ENCODE measurements around the gene NBEA. TPM values are rescaled to one million over a fixed set of nuclear protein-coding genes. Genes with fewer than 3 reads are reported as not detected.

Gene NBEA
- total RNA-seq, 1 experiment from 2014 or later = 0.75 TPM

DNA sequence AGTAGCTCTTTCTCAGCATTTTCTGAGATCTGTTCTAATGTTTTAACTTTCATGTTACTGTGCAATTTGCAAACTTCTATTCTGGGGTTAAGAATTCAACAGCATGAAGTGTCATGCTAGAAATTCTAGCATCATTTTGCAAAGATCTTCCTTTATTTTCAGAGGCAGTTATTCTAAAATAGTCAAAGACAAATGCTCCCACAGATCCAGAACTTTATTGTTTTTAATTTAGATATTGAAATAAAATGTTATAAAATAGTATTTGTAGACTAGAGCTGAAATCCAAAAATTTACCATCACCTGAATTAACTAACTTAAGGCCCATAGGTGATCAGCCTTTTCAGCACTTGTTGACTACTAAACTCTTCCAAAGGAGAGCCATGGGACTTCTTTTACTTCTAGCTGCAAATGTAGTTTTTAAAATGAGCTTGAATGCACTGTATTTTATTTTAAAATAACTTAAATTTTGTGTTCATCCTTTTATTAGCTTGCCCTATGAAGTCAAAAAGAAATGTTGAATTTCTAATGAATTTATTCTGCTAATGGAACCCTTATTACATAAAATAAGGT lies 531.2 kb downstream of the NBEA start:
- DNase-seq (ENCODE audit: low read depth) = no peak

GRCh38 chr13:35473802-35474201 lies 531.7 kb downstream of the NBEA start:
- no peak for DNase-seq (ENCODE audit: low read depth)

DNA sequence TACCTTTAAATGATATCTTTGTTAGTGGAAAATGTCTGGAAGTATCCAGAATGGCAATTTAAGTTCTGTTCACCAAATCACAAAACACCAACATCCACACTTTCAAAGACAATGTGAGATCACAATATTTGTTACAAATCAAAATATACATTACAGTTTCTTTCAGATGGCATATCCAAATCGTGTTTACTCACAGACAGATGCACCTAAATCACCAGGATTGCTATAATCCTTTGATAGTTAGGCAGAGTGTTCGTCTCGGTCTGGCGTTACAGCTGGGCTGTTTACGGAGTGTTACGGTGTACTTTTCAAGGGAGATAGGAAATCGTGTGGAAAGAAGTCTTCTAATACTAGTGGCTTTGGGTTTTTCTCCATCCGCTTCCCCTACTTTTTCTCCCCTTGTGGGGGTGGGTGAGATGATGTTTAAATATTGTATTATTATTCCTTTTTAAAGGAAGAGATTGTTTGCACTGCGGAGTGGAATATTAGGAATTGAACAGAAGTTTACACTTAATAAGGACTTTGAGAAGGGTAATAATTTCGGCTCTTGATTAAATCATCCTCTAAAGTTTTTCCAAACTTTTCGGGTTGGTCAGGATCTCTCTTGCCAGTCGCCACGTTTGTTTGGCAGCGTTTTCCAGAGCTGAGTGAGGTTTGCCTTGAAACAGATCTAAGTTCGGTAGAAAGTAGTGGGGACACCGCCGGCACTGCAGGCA lies 532.6 kb downstream of the NBEA start:
- no peak for DNase-seq (ENCODE audit: low read depth)

DNA sequence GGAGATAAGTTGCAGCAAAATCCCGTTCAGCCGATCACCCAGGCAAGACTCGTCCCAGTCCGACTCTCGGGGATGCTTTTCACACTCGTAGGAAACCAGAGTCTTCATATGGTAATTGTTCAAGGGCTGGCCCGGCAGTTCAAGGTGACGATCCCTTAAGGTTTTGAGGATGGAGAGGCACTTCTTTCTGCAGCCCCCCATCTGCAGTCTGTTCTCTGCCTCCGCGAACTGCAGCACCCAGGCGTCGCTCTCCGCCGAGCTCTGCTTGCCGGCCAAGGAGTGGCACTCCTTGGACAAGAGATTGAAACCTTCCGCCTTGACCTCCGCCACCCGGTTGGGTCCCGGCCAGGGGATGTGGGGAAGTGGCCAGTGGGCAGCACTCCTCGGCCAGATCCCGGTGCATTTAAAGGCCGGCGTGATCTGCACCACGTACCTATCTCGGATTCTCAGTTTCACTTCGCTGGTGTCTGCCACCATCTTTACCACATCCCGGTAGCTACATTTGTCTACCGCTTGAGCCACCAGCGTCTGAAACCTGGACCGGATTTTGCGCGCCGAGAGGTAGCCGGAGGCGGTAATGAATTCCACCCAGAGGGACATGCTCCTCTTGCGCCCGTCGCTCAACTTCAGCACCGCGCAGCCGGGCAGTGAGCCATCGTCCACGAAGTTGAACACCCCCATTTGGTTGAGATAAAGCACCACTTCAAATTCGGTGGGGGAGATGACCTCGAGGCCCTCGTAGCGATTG lies 533.3 kb downstream of the NBEA start:
- DNase-seq (ENCODE audit: low read depth) = peak; percentile 19

GRCh38 chr13:35475960-35476943 lies 534.2 kb downstream of the NBEA start, which contains the start of gene MAB21L1:
TSS of gene MAB21L1 (minus strand) at chr13:35476689. CDS start at chr13:35476138, 551 bp downstream.
- DNase-seq (ENCODE audit: low read depth) = peak; percentile 19

DNA sequence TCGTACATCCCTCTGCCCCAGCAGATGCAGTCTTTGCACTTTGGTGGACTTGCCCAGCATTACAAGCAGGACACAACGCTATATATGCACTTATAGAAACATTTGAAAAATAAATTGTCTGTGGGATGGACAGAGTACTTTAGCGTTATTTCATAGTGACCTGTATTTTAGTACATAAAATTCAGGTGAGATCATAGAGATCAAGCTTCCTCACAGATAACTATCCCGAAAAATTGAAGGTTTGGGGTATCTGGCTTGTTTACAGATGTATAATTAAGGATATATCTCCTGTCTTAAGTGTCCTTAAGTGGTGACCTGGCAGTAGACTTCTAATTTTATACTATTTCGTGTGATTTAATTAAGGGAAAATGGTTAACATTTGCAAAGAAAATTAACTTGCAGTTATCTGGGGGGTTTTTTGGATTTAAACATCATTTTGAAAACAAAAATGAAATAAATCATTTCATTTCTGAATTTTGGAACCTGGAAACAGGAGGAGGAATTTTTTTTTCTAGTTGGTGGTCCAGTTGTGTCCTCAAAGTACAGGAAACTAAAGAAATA lies 535.4 kb downstream of the NBEA start:
- no peak for DNase-seq (ENCODE audit: low read depth)

DNA sequence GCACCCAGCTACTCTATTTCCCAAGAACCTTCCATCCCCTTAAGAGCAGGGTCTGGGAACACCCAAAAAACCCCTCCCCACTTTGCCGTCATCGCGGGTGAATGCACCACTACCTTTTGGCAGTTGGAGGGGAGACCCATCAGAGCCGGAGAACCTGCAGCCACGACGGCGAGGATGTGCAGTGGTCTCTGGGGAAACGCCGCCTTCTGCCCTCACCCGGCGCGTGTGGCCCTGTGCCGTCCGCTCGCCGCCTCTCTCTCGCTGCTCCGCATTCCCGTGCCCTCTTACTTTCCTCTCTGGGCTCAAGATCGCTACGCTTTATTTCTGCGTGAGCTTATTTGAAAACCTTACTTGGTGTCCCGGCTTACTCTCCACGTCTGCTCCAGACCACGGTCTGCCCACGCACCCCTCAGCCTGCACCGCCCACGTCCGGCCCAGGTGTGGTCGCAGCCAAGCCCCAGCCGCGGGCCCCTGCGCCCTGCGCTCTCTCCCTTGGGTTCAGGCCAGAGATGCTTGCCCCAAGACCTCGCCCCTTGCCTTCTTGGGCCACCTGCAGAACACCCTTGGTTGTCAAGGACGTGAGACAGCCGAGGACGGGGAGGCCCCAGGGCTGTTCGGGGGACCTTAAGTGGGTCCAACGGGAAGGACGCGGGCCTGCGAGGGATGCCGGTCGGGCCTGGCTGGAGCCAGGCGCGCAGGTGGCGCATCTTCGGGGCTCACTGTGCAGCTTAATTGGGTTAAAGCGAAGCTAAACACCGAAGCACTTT lies 536.4 kb downstream of the NBEA start:
- DNase-seq (ENCODE audit: low read depth) = no peak

DNA sequence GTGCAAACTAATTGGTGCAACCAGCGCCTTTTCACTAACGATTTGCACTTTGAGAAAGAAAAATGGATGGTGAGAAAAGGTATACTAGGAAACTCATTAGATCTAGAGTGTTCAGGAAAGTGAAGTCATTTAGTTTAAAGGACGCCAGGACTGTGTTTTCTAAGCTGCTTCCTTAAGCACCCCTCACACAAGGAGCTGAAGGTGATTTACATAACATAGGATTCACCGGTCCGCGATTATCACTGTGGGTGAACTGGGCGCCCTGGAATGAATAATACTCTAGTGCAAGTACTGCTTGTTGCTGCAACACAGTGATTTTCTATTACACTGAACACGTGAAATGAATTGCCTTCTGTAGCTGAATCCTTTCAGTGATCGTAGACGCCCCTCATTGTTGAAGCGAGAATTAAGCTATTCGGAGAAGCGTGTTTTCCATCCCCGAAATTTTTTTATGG lies 537.0 kb downstream of the NBEA start:
- no peak for DNase-seq (ENCODE audit: low read depth)

- no peak for DNase-seq (ENCODE audit: low read depth)
Observed at GRCh38 chr13:35479706-35480105, 537.6 kb downstream of the NBEA start.

GRCh38 chr13:35480346-35480745 lies 538.3 kb downstream of the NBEA start:
- no peak for DNase-seq (ENCODE audit: low read depth)

DNA sequence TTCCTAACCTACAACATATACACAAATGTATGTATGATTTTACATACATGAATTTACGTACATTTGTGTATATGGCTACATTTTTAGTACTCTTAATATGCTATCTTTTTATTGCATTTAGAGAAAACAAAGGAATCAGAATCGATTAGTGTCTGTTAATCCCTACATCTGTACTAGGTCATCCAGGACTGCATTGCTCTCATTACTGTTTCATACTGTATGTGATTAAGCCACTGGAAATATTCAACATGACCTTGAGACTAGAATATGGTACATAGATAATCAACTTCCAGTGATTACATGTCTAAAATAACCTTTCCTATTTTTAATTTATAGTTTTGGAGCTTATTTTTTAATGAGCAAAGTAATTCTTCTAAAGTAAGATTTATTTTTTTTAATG lies 539.7 kb downstream of the NBEA start:
- DNase-seq (ENCODE audit: low read depth) = no peak

GRCh38 chr13:35482527-35482926 lies 540.5 kb downstream of the NBEA start:
- DNase-seq (ENCODE audit: low read depth) = no peak

DNA sequence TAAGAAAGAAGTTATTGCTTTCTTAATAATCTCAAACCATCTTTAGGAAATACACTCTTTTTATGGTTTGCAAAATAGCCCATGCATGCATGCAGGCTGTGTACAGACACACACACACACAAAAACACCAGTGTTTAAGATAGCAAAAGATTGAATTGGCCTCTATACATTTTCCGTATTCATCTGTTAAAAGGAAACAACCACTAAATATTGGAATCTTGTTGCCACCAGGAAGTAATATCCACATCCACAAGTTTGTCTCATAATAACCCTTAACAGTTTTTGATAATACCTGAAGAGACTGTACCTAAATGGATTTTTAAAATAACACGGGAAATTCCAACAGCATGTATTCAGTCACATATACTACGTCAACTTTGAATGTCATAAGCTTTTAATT lies 541.7 kb downstream of the NBEA start:
- no peak for DNase-seq (ENCODE audit: low read depth)

GRCh38 chr13:35484384-35484783 lies 542.3 kb downstream of the NBEA start:
- DNase-seq (ENCODE audit: low read depth) = no peak

GRCh38 chr13:35485424-35485823 lies 543.4 kb downstream of the NBEA start:
- no peak for DNase-seq (ENCODE audit: low read depth)

- no peak for DNase-seq (ENCODE audit: low read depth)
Observed at GRCh38 chr13:35489050-35489449, 547.0 kb downstream of the NBEA start.

DNA sequence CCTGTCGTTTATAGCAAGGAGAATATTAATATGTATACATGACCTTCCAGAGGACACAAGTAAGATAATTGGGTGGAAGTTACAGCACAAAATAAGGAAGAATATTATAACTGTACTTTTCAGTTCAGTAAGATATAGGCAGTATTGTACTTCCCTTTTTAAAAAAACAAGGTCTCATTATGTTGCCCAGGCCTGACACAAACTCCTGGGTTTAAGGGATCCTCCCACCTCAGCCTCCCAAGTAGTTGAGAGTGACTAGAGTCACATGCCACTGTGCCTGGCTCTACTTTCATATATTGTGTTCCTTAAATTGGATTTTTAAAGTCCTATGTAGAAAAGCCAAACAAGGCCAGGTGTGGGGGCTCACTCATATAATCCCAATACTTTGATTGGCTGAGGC lies 553.9 kb downstream of the NBEA start:
- no peak for DNase-seq (ENCODE audit: low read depth)

DNA sequence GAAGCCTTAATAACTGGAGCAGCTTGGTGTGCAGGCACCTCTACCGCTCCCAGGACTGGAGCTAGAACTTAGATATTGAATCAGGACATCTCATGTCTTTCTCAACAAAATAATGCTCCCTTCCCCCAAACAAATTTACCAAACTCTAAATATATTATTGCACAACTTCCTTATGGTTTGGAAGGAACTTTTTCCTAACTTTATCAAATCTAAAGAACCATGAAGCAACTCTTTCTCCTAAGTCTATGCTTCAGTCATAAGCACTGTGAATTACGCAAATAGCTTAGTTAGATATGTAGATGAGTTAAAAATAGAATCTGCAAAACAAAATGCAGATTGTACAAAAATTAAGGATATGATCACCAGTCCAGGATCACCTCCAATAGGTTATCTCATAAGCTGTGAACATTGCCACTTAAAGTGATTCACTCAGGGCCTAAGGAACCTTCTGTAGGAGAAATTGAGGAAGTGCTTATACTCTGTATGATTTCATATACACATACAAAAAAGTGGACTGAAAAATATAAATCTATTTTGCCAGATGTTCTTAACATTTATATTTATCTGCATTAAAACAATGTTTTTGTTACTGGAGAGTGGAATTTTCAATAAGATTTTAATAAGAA lies 554.8 kb downstream of the NBEA start:
- no peak for DNase-seq (ENCODE audit: low read depth)

- no peak for DNase-seq (ENCODE audit: low read depth)
Observed at GRCh38 chr13:35498231-35498630, 556.2 kb downstream of the NBEA start.

DNA sequence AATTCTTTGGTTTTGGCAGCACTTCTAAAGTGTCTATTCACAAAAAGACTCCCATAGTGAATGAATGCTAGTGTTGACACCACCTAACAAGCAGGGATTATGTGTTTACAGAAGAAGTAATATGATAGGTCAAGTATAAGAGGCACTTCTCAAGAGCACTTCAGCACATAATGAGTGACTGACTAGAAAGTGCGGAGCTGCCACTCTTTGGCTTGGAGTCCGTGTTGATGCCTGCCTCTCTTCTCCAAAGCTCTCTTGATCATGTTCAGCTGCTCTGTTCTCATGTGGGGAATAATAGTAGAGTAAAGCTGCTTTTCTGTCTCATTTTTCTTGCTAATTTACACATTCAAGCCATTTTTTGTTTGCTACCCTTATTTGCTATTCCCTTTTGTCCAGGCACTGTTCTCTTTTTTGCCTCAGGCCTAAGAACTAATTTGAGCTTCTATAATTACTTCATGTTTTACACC lies 557.2 kb downstream of the NBEA start:
- DNase-seq (ENCODE audit: low read depth) = no peak
